K562 treated with DMSO at 1 percent for 12 hours (cell line): ENCODE results near the gene TAF11L8. TPM values are rescaled to one million over a fixed set of nuclear protein-coding genes. Genes with fewer than 3 reads are reported as not detected.

Source experiments
- total RNA-seq: library from RNA; unstranded; fragments of 300-600 nt; gene quantifications from 2 replicates; pipeline ENCODE4 v1.2.3, GENCODE V29; 2022; ENCODE audit not compliant: insufficient read depth

TAF11L8 gene
- not detected in 2 replicates for total RNA-seq

DNA sequence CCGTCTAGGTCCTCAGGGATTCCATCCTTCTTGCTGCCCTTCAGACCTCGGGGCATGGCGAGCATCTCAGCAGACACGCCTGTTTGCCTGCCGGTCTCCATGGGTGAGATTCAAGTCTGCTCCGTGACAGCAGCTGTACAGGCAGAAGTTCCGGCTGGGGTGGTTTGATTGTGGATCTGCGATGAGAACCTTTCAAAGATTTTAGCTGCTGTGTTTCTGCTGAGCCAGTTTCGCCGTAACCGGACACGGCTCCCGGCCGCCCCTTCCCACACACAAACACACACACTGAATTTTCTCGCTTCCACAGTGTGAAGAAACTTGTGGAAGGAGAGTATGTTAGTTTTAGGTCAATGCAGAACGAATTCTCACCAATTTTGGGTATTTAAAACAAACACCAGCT lies at the start of gene TAF11L8:
TAF11L8 (minus strand) TSS at position 101 of the 400 bp plus-strand sequence.

DNA sequence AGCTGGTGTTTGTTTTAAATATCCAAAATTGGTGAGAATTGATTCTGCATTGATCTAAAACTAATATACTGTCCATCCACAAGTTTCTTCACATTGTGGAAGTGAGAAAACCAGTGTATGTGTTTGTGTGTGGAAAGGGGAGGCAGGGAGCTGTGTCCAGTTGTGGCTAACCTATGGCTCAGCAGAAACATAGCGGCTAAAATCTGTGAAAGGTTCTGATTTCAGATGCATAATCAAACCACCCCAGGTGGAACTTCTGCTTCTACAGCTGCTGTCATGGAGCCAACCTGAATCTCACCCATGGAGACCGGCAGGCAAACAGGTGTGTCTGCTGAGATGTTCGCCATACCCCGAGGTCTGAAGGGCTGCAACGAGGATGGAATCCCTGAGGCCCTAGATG lies 43.4 kb upstream of the TAF11L8 start, which contains the start of gene TAF11L14:
TAF11L14 (plus strand) TSS at position 301 of the 400 bp plus-strand sequence.

GRCh38 chr5:17631788-17632187 lies 41.0 kb upstream of the TAF11L8 start, which contains the start of gene TAF11L13:
Gene TAF11L13, plus strand, starts transcription at chr5:17632088.

GRCh38 chr5:17610092-17610491 lies 19.3 kb upstream of the TAF11L8 start, which contains the start of gene TAF11L12:
Gene TAF11L12, plus strand, starts transcription at chr5:17610392.

GRCh38 chr5:17603880-17604279 lies 13.1 kb upstream of the TAF11L8 start, which contains the start of gene TAF11L11:
Gene TAF11L11, plus strand, starts transcription at chr5:17604183.

DNA sequence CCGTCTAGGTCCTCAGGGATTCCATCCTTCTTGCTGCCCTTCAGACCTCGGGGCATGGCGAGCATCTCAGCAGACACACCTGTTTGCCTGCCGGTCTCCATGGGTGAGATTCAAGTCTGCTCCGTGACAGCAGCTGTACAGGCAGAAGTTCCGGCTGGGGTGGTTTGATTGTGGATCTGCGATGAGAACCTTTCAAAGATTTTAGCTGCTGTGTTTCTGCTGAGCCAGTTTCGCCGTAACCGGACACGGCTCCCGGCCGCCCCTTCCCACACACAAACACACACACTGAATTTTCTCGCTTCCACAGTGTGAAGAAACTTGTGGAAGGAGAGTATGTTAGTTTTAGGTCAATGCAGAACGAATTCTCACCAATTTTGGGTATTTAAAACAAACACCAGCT lies 7.0 kb upstream of the TAF11L8 start, which contains the start of gene TAF11L10:
TAF11L10 (minus strand) TSS at position 101 of the 400 bp plus-strand sequence.

GRCh38 chr5:17594255-17594654 lies 3.5 kb upstream of the TAF11L8 start, which contains the start of gene TAF11L9:
Gene TAF11L9, minus strand, starts transcription at chr5:17594394.

DNA sequence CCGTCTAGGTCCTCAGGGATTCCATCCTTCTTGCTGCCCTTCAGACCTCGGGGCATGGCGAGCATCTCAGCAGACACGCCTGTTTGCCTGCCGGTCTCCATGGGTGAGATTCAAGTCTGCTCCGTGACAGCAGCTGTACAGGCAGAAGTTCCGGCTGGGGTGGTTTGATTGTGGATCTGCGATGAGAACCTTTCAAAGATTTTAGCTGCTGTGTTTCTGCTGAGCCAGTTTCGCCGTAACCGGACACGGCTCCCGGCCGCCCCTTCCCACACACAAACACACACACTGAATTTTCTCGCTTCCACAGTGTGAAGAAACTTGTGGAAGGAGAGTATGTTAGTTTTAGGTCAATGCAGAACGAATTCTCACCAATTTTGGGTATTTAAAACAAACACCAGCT lies 5.1 kb downstream of the TAF11L8 start, which contains the start of gene TAF11L7:
TAF11L7 (minus strand) TSS at position 101 of the 400 bp plus-strand sequence.

Other genes with a start within 250 kb of the TAF11L8 start
- gene TAF11L2, start 92.7 kb downstream of the TAF11L8 start, total RNA-seq, result not detected in 2 replicates
- gene TAF11L3, start 72.6 kb downstream of the TAF11L8 start, total RNA-seq, result not detected in 2 replicates
- gene TAF11L4, start 69.2 kb downstream of the TAF11L8 start, total RNA-seq, result not detected in 2 replicates
- gene TAF11L5, start 65.7 kb downstream of the TAF11L8 start, total RNA-seq, result not detected in 2 replicates
- not detected in 2 replicates for gene TAF11L6, start 62.3 kb downstream of the TAF11L8 start, total RNA-seq
- not detected in 2 replicates for gene TAF11L7, start 5.2 kb downstream of the TAF11L8 start, total RNA-seq
- gene TAF11L9, start 3.4 kb upstream of the TAF11L8 start, total RNA-seq, result not detected in 2 replicates
- gene TAF11L10, start 6.9 kb upstream of the TAF11L8 start, total RNA-seq, result not detected in 2 replicates
- gene TAF11L11, start 13.2 kb upstream of the TAF11L8 start, total RNA-seq, result not detected in 2 replicates
- not detected in 2 replicates for gene TAF11L12, start 19.4 kb upstream of the TAF11L8 start, total RNA-seq
- gene TAF11L13, start 41.1 kb upstream of the TAF11L8 start, total RNA-seq, result not detected in 2 replicates
- not detected in 2 replicates for gene TAF11L14, start 43.5 kb upstream of the TAF11L8 start, total RNA-seq